Measurements from ENCODE around the gene GKN1.

The GKN1 gene

GRCh38 chr2:68939962-68940361, 34.5 kb upstream of the GKN1 start:
- no peak overlapping the region for H3K4me3 ChIP-seq (ENCODE audit: control insufficient read depth, low read depth, low read length)
- TF ChIP-seq CTCF (IDR thresholded peaks at IDR 0.05; ENCODE audit: control insufficient read depth, insufficient read depth, low read depth, low read length, missing control alignments) = no peak
- no peak for DNase-seq (ENCODE audit: low read depth)

- H3K4me3 ChIP-seq (ENCODE audit: control insufficient read depth, low read depth, low read length) = no peak overlapping the region
- no peak for DNase-seq (ENCODE audit: low read depth)
- no peak for TF ChIP-seq CTCF (IDR thresholded peaks at IDR 0.05; ENCODE audit: control insufficient read depth, insufficient read depth, low read depth, low read length, missing control alignments)
Observed at GRCh38 chr2:68940369-68940768, 34.1 kb upstream of the GKN1 start.

GRCh38 chr2:68942827-68943226, 31.6 kb upstream of the GKN1 start:
- no peak overlapping the region for H3K4me3 ChIP-seq (ENCODE audit: control insufficient read depth, low read depth, low read length)
- TF ChIP-seq CTCF (IDR thresholded peaks at IDR 0.05; ENCODE audit: control insufficient read depth, insufficient read depth, low read depth, low read length, missing control alignments) = no peak
- DNase-seq (ENCODE audit: low read depth) = no peak

GRCh38 chr2:68943581-68944568, 30.6 kb upstream of the GKN1 start:
- H3K4me3 ChIP-seq (ENCODE audit: control insufficient read depth, low read depth, low read length) = no peak overlapping the region
- no peak for DNase-seq (ENCODE audit: low read depth)
- TF ChIP-seq CTCF (IDR thresholded peaks at IDR 0.05; ENCODE audit: control insufficient read depth, insufficient read depth, low read depth, low read length, missing control alignments) = peak; percentile 83

GRCh38 chr2:68946117-68946516, 28.3 kb upstream of the GKN1 start:
- DNase-seq (ENCODE audit: low read depth) = no peak
- TF ChIP-seq CTCF (IDR thresholded peaks at IDR 0.05; ENCODE audit: control insufficient read depth, insufficient read depth, low read depth, low read length, missing control alignments) = no peak
- no peak overlapping the region for H3K4me3 ChIP-seq (ENCODE audit: control insufficient read depth, low read depth, low read length)

GRCh38 chr2:68948710-68949109, 25.7 kb upstream of the GKN1 start:
- TF ChIP-seq CTCF (IDR thresholded peaks at IDR 0.05; ENCODE audit: control insufficient read depth, insufficient read depth, low read depth, low read length, missing control alignments) = no peak

More at GRCh38 chr2:68948710-68949109, 25.7 kb upstream of the GKN1 start:
- H3K4me3 ChIP-seq (ENCODE audit: control insufficient read depth, low read depth, low read length) = no peak overlapping the region
- no peak for DNase-seq (ENCODE audit: low read depth)
